K562 (cell line): ENCODE measurements around the gene IKZF3. TPM values are rescaled to one million over a fixed set of nuclear protein-coding genes. Genes with fewer than 3 reads are reported as not detected.
"Not testable (repeated sequence)": the region's sequence is repeated elsewhere in the genome, so short reads cannot be mapped to it uniquely, and the experiment has no call there.

Experiments used
- ATAC-seq: fragments of 200-7000 bp; cut with Tn5 transposase; 3 replicates; pipeline ENCODE4 v1.9.1; 2020; ENCODE audit warnings: moderate library complexity
- BruUV-seq: library from RNA; stranded (reverse); fragments of 400-500 nt; replicated peaks from 2 replicates; lab custom pipeline; 2021; lab: Mats Ljungman, UMichigan
- CTCF ChIA-PET: fragments of 300-600 bp; formaldehyde crosslinking; extraction: SDS; loops from one replicate; lab custom pipeline; 2021; ENCODE audit warnings: low intra/inter-chr PET ratio; lab: Yijun Ruan, JAX
- POLR2A ChIA-PET: fragments of 300-600, 350-650 bp; sonication (Branson Sonifier 250); formaldehyde crosslinking; extraction: SDS; loops from one replicate; lab custom pipeline; 2021; ENCODE audit warnings: antibody characterized with exemption, inconsistent platforms; lab: Yijun Ruan, JAX
- DNase-seq, 4 experiments: peaks; one replicate each; pipeline versions ENCODE4 v3.0.0 to v3.0.0-alpha.2; 2011 to 2018; ENCODE audit warnings: low spot score in 3 of 4, mixed read lengths in 3 of 4; ENCODE audit errors: extremely low read depth in 1 of 4
- FAIRE-seq: peaks from 2 replicates; lab custom pipeline; 2011; peaks lifted over from hg19 to GRCh38; lab: Jason Lieb, UNC
- H2AFZ ChIP-seq: 2 replicates; pipeline ENCODE4 v1.6.0; 2011; ENCODE audit warnings: low read depth, low read length, control low read depth, inconsistent platforms
- H3K27ac ChIP-seq: fragments of 200-600 bp; 3 replicates; pipeline ENCODE4 v1.8.0; 2011; ENCODE audit warnings: low read depth, mild to moderate bottlenecking, control low read depth, inconsistent platforms, low read length, moderate library complexity, mixed read lengths; ENCODE audit errors: extremely low read depth
- H3K27me3 ChIP-seq, 2 experiments: fragments of 300-600 bp in 1 of 2; 2 replicates in 1 of 2; 3 replicates in 1 of 2; pipeline versions ENCODE4 v1.6.0 to v1.8.0; 2011; ENCODE audit warnings: inconsistent platforms in 2 of 2, low read length in 2 of 2, mild to moderate bottlenecking in 1 of 2, mixed read lengths in 1 of 2, moderate library complexity in 1 of 2; ENCODE audit not compliant: control insufficient read depth in 2 of 2, insufficient read depth in 2 of 2
- H3K36me3 ChIP-seq: fragments of 300-600 bp; 3 replicates; pipeline ENCODE4 v1.8.0; 2011; ENCODE audit warnings: mild to moderate bottlenecking, low read length, inconsistent platforms; ENCODE audit not compliant: control insufficient read depth, insufficient read depth
- H3K4me1 ChIP-seq, 2 experiments: fragments of 200-600 bp in 1 of 2; replicated peaks in 1 of 2; 2 replicates in 1 of 2; 3 replicates in 1 of 2; pipeline versions ENCODE4 v1.5.1 to v1.8.0; 2011; ENCODE audit warnings: inconsistent platforms in 2 of 2, low read length in 2 of 2, mild to moderate bottlenecking in 1 of 2, mixed read lengths in 1 of 2, moderate library complexity in 1 of 2; ENCODE audit not compliant: control insufficient read depth in 2 of 2, insufficient read depth in 2 of 2
- H3K4me2 ChIP-seq: 2 replicates; pipeline ENCODE4 v1.6.1; 2011; ENCODE audit warnings: low read length, control low read depth, inconsistent platforms, mixed read lengths; ENCODE audit not compliant: insufficient read depth
- H3K4me3 ChIP-seq: fragments of 200-600 bp; sonication (generic), shearing (Covaris generic); 2 replicates; pipeline ENCODE4 v1.5.1; 2016; ENCODE audit warnings: control low read depth, inconsistent platforms
- H3K79me2 ChIP-seq: fragments of 200-600 bp; 3 replicates; pipeline ENCODE4 v1.8.0; 2011; ENCODE audit warnings: low read length, inconsistent platforms; ENCODE audit not compliant: control insufficient read depth, insufficient read depth
- H3K9ac ChIP-seq, 2 experiments: 2 replicates each; pipeline versions ENCODE4 v1.6.0 to v1.6.1; 2011; ENCODE audit warnings: low read depth in 2 of 2, low read length in 2 of 2, control low read depth in 1 of 2, inconsistent platforms in 1 of 2, mild to moderate bottlenecking in 1 of 2, mixed read lengths in 1 of 2; ENCODE audit not compliant: insufficient read depth in 1 of 2
- H3K9me1 ChIP-seq: one replicate; pipeline ENCODE4 v1.6.0; 2011; ENCODE audit warnings: inconsistent platforms, mild to moderate bottlenecking, low read length, moderate library complexity; ENCODE audit not compliant: control insufficient read depth, insufficient read depth
- H3K9me3 ChIP-seq: replicated peaks from 2 replicates; pipeline ENCODE4 v1.5.1; 2011; ENCODE audit warnings: low read depth, low read length, inconsistent platforms; ENCODE audit not compliant: control insufficient read depth, insufficient read depth
- H4K20me1 ChIP-seq: replicated peaks from 2 replicates; pipeline ENCODE4 v1.6.1; 2011; ENCODE audit warnings: low read length, inconsistent platforms, mixed read lengths; ENCODE audit not compliant: control insufficient read depth, insufficient read depth
- ESRRA ChIP-seq: fragments of 450-650 bp; IDR thresholded peaks from 2 replicates; pipeline ENCODE4 v1.6.1; 2014; ENCODE audit warnings: low read depth, mild to moderate bottlenecking, moderate library complexity, borderline replicate concordance
- ZNF121 ChIP-seq: sonication (generic); formaldehyde crosslinking; conservative IDR thresholded peaks from 2 replicates; pipeline ENCODE4 v1.8.0; 2022; ENCODE audit warnings: missing genetic modification reagents
- ZNF217 ChIP-seq: sonication (generic); formaldehyde crosslinking; IDR thresholded peaks from 2 replicates; pipeline ENCODE4 v1.8.0; 2022; ENCODE audit warnings: mild to moderate bottlenecking, missing genetic modification reagents
- WGBS: fragments of 100-300 bp; shearing (Covaris generic); methylation state at CpG from one replicate; pipeline ENCODE4 v1.1.6; 2016; ENCODE audit warnings: low coverage, mixed read lengths; ENCODE audit not compliant: insufficient coverage; ENCODE audit errors: missing lambda C conversion rate; 5-methylcytosine and 5-hydroxymethylcytosine counted together
- in situ Hi-C: fragments of 300-500 bp; cut with MboI; formaldehyde crosslinking; loops from 4 replicates; pipeline ENCODE4 v1.15.0; 2018; ENCODE audit warnings: inconsistent platforms, mixed read lengths
- intact Hi-C: fragments of 100-400 bp; cut with micrococcal nuclease; formaldehyde crosslinking; loops from 2 replicates; pipeline ENCODE4 v1.14.2; 2022
- polyA plus RNA-seq, 8 experiments: library from polyadenylated mRNA; depleted of rRNA in 4 of 8; stranded (reverse) in 5 of 8; unstranded in 3 of 8; fragments of >200 nt; fragmentation: Nextera tagmentation in 2 of 8; fragmentation: Illumina TruSeq in 1 of 8; extraction: Ambion mirVana in 2 of 8; extraction: Trizol in 1 of 8; gene quantifications; 2 replicates each; pipeline versions ENCODE4 v1.2.1 to v1.2.3, GENCODE V29; 2011 to 2014; ENCODE audit warnings: inconsistent platforms in 1 of 8, missing spikeins in 1 of 8
- total RNA-seq, 7 experiments: library from RNA; depleted of rRNA in 6 of 7; stranded (reverse); fragments of >200 nt in 6 of 7; fragmentation: Illumina TruSeq in 2 of 7; extraction: Trizol in 2 of 7; gene quantifications; 2 replicates each; pipeline versions ENCODE4 v1.2.1 to v1.2.3, GENCODE V29; 2011 to 2021; ENCODE audit warnings: low replicate concordance in 1 of 7
- TF ChIP-seq, protein P1 (sequence below), 2 experiments: IDR thresholded peaks; 2 replicates each; pipeline ENCODE4 v1.6.1; 2011; ENCODE audit warnings: borderline replicate concordance in 1 of 2, control low read depth in 1 of 2, low read depth in 1 of 2, low read length in 1 of 2, mild to moderate bottlenecking in 1 of 2, mixed read lengths in 1 of 2, moderate library complexity in 1 of 2; ENCODE audit not compliant: insufficient read depth in 1 of 2, insufficient read length in 1 of 2, poor library complexity in 1 of 2, severe bottlenecking in 1 of 2; ENCODE audit errors: extremely low read depth in 1 of 2

The IKZF3 gene
- total and polyA plus RNA-seq, 9 of the 15 experiments (the other 6 are each of a cell fraction or from before 2014, with no cell fraction given): 0.06 to 1.6 (median 0.62) TPM

DNA sequence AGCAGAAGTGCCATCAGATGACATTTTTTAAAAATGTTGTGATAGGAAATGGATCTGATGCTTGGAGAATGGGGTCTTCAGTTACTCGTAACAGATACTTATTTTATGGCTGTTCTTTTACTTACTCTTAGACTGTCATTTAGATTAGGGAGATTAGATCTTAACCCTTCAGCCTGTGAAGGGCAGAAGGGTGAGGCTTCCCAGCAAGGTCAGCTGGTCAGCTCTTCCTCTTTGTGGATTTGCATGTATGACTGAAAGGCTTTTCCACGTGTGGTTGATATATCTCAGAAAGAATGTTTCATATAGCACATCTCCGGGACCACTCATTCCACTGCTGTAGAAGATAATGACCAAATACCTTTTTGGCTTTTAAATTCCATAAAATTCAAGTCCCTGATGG, 98.9 kb downstream of the IKZF3 start (continued):
- TF ChIP-seq, protein P1, sequence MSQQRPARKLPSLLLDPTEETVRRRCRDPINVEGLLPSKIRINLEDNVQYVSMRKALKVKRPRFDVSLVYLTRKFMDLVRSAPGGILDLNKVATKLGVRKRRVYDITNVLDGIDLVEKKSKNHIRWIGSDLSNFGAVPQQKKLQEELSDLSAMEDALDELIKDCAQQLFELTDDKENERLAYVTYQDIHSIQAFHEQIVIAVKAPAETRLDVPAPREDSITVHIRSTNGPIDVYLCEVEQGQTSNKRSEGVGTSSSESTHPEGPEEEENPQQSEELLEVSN (IDR thresholded peaks at IDR 0.05; ENCODE audit: borderline replicate concordance in 1 of 2, extremely low read depth in 1 of 2, insufficient read depth in 1 of 2, insufficient read length in 1 of 2, low read depth in 1 of 2, low read length in 1 of 2, poor library complexity in 1 of 2, severe bottlenecking in 1 of 2): no peak
- TF ChIP-seq ZNF217 (CRISPR knock-in tag): no peak
- peak; percentile 86 for TF ChIP-seq ESRRA

DNA sequence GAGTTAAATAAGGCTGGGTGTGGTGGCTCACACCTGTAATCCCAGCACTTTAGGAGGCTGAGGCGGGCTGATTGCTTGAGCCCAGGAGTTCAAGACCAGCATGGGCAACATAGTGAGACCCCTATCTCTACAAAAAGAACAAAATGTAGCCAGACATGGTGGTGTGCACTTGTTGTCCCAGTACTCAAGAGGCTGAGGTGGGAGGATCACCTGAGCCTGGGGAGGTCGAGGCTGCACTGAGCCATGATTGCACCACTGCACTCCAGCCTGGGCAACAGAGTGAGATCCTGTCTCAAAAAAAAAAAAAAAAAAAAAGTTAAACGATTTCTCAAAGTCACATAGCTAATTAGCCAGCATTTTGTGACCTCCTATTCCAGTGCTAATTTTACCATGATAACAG, 99.9 kb downstream of the IKZF3 start:
- H3K79me2 ChIP-seq, in situ Hi-C loops, DNase-seq, H3K27ac ChIP-seq, CTCF ChIA-PET, H2AFZ ChIP-seq, H3K9me1 ChIP-seq, FAIRE-seq, ATAC-seq, H3K9me3 ChIP-seq, BruUV-seq, H3K4me3 ChIP-seq, H3K4me2 ChIP-seq, H3K9ac ChIP-seq, H3K4me1 ChIP-seq, H4K20me1 ChIP-seq, intact Hi-C loops, H3K36me3 ChIP-seq: not testable (repeated sequence)
- peaks cover 41 to 54% of the 10 kb centered on the region in 2 experiments for H3K27me3 ChIP-seq
- 10% methylated on average over 3 of the region's 3 CpGs for WGBS
- TF ChIP-seq ZNF121: peak; percentile 78
- POLR2A ChIA-PET: interaction anchor here (0.6 kb wide), 1 partner anchor 195 kb away, joined by 4 read pairs; no protein-coding TSS in a partner anchor
